ENCODE measurements around the gene FXYD7.

DNA sequence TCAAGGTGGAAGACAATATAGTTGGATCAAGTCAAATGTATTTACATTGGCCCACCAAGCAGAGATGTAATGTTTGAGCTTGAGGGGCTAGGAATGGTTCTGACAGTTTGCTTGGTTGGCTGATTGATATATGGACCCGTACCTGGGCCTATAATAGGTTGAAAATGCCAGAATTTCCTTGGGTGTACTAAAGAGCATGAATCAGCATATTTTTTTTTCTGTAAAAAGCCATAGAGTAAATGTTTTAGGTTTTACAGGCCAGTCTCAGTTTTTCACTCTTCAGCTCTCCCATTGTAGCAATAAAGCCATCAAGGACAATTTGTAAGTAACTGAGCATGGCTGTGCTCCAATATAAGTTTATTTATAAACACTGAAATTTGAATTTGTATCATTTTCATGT, 38.3 kb downstream of the FXYD7 start:
- TF ChIP-seq POLR2A (IDR thresholded peaks at IDR 0.05; ENCODE audit: low read depth, low read length) (no peak), SMC3 (IDR thresholded peaks at IDR 0.05; ENCODE audit: low read depth, low read length) (no peak), RFX5 (IDR thresholded peaks at IDR 0.05; ENCODE audit: low read depth, low read length) (no peak), CHD1 (IDR thresholded peaks at IDR 0.05; ENCODE audit: low read depth, low read length) (no peak), RAD21 (IDR thresholded peaks at IDR 0.05; ENCODE audit: low read length) (no peak)
- TF ChIP-seq, protein P1, sequence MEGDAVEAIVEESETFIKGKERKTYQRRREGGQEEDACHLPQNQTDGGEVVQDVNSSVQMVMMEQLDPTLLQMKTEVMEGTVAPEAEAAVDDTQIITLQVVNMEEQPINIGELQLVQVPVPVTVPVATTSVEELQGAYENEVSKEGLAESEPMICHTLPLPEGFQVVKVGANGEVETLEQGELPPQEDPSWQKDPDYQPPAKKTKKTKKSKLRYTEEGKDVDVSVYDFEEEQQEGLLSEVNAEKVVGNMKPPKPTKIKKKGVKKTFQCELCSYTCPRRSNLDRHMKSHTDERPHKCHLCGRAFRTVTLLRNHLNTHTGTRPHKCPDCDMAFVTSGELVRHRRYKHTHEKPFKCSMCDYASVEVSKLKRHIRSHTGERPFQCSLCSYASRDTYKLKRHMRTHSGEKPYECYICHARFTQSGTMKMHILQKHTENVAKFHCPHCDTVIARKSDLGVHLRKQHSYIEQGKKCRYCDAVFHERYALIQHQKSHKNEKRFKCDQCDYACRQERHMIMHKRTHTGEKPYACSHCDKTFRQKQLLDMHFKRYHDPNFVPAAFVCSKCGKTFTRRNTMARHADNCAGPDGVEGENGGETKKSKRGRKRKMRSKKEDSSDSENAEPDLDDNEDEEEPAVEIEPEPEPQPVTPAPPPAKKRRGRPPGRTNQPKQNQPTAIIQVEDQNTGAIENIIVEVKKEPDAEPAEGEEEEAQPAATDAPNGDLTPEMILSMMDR (conservative IDR thresholded peaks at IDR 0.05; ENCODE audit: low read depth, low read length), result no peak
- TF ChIP-seq, protein P2, sequence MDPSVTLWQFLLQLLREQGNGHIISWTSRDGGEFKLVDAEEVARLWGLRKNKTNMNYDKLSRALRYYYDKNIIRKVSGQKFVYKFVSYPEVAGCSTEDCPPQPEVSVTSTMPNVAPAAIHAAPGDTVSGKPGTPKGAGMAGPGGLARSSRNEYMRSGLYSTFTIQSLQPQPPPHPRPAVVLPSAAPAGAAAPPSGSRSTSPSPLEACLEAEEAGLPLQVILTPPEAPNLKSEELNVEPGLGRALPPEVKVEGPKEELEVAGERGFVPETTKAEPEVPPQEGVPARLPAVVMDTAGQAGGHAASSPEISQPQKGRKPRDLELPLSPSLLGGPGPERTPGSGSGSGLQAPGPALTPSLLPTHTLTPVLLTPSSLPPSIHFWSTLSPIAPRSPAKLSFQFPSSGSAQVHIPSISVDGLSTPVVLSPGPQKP (IDR thresholded peaks at IDR 0.05; ENCODE audit: borderline replicate concordance, low read depth, low read length), result no peak
